ENCODE results near the gene IL3RA. TPM values are rescaled to one million over a fixed set of nuclear protein-coding genes. Genes with fewer than 3 reads are reported as not detected.

The IL3RA gene
- 1 to 10 TPM; 2.1 to 6.7 TPM for total RNA-seq

DNA sequence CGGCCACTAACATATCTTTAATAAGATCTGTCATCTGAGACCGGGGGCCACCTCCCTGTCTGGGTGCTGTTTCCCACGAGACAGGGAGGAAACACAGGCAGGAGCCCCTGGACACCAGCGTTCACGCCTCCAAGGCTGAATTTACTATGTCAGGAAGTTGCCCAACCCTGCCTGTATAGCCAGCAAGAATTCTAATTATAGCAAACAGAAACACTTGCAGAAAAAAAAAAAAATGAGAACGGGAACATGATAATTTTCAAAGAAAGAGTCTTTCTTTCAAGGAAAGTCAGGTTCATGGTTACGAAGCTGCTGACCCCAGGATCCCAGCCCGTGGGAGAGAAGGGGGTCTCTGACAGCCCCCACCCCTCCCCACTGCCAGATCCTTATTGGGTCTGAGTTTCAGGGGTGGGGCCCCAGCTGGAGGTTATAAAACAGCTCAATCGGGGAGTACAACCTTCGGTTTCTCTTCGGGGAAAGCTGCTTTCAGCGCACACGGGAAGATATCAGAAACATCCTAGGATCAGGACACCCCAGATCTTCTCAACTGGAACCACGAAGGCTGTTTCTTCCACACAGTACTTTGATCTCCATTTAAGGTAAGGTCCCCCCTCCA, at the start of gene IL3RA:
Gene IL3RA, plus strand, starts transcription at position 455 of the 613 bp plus-strand sequence. CDS start 4,981 bp downstream, outside the sequence.
- peak; percentile 40 for DNase-seq
- peak within 1 kb of the TSS; percentile 54 for H3K27ac ChIP-seq

DNA sequence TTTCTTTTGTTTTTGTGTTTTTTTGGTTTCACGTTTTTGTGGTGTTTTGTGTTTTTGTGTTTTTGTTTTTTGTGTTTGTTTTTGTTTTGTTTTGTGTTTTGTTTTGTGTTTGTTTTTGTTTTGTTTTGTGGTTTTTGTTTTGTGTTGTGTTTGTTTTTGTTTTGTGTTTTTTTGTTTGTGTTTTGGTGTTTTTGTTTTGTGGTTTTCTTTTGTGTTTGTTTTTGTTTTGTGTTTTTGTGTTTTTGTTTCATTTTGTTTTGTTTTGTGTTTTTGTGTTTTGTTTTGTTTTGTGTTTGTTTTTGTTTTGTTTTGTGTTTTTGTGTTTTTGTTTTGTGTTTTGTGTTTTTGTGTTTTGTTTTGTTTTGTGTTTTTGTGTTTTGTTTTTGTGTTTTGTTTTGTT, 47.0 kb upstream of the IL3RA start:
- H3K27ac ChIP-seq, result no peak overlapping the region
- H3K36me3 ChIP-seq, result no peaks in the 10 kb centered on the region
- DNase-seq, result no peak
- no peak overlapping the region for H3K9ac ChIP-seq (ENCODE audit: low read depth in 2 of 2, low read length in 2 of 2)
- H3K9me3 ChIP-seq, result no peaks in the 10 kb centered on the region
- intact Hi-C loops (cut with DNase I), result no loop called here
- no peaks in the 10 kb centered on the region for H3K27me3 ChIP-seq
- TF ChIP-seq, protein P1, sequence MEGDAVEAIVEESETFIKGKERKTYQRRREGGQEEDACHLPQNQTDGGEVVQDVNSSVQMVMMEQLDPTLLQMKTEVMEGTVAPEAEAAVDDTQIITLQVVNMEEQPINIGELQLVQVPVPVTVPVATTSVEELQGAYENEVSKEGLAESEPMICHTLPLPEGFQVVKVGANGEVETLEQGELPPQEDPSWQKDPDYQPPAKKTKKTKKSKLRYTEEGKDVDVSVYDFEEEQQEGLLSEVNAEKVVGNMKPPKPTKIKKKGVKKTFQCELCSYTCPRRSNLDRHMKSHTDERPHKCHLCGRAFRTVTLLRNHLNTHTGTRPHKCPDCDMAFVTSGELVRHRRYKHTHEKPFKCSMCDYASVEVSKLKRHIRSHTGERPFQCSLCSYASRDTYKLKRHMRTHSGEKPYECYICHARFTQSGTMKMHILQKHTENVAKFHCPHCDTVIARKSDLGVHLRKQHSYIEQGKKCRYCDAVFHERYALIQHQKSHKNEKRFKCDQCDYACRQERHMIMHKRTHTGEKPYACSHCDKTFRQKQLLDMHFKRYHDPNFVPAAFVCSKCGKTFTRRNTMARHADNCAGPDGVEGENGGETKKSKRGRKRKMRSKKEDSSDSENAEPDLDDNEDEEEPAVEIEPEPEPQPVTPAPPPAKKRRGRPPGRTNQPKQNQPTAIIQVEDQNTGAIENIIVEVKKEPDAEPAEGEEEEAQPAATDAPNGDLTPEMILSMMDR (IDR thresholded peaks at IDR 0.05), result no peak
- H3K4me1 ChIP-seq, result no peaks in the 10 kb centered on the region
- no peak overlapping the region for H3K4me3 ChIP-seq

More for the DNA sequence above, at the start of gene IL3RA:
- Histone ChIP-seq H3K9me3 (no peaks in the 10 kb centered on the region), H3K9ac (ENCODE audit: low read depth in 2 of 2, low read length in 2 of 2) (peak within 1 kb of the TSS; percentile 26 to 73), H3K4me3 (peak within 1 kb of the TSS; percentile 37), H3K4me1 (no peaks in the 10 kb centered on the region), H3K36me3 (no peaks in the 10 kb centered on the region), H3K27me3 (no peaks in the 10 kb centered on the region)
- intact Hi-C loops (cut with DNase I), result no loop called here
- TF ChIP-seq, protein P1 (IDR thresholded peaks at IDR 0.05), result no peak

DNA sequence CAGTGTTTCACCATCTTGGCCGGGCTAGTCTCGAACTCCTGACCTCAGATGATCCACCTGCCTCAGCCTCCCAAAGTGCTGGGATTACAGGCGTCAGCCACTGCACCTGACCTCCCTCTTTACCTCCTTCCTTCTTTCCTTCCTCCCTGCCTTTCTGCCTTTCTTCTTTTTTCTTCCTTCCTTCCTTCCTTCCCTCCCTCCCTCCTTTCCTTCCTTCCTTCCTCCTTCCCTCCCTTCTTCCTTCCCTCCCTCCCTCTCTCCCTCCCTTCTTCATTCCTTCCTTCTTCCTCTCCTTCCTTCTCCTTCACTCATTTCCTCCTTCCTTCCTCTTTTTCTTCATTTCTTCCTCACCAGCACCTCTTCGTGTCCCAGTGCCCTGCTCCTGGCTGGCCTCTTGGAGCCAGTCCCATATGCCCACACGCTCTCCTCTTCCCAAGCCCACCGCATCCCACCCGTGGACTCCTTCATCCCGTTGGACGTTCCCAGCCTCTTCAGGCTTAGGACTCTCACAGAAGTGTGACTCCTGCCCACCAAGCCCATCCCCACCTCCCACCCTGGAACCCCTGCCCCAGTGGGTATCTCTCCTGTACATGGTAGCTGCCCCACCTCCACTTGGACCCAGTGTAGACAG, 45.4 kb upstream of the IL3RA start:
- H3K4me3 ChIP-seq, result no peak overlapping the region
- no peak overlapping the region for H3K9ac ChIP-seq (ENCODE audit: low read depth in 2 of 2, low read length in 2 of 2)
- H3K4me1 ChIP-seq, result no peaks in the 10 kb centered on the region
- no peak overlapping the region for H3K27ac ChIP-seq
- H3K27me3 ChIP-seq, result no peaks in the 10 kb centered on the region
- H3K36me3 ChIP-seq, result no peaks in the 10 kb centered on the region
- H3K9me3 ChIP-seq, result no peaks in the 10 kb centered on the region
- intact Hi-C loops (cut with DNase I), result no loop called here
- TF ChIP-seq, protein P1 (IDR thresholded peaks at IDR 0.05), result no peak
- no peak for DNase-seq

DNA sequence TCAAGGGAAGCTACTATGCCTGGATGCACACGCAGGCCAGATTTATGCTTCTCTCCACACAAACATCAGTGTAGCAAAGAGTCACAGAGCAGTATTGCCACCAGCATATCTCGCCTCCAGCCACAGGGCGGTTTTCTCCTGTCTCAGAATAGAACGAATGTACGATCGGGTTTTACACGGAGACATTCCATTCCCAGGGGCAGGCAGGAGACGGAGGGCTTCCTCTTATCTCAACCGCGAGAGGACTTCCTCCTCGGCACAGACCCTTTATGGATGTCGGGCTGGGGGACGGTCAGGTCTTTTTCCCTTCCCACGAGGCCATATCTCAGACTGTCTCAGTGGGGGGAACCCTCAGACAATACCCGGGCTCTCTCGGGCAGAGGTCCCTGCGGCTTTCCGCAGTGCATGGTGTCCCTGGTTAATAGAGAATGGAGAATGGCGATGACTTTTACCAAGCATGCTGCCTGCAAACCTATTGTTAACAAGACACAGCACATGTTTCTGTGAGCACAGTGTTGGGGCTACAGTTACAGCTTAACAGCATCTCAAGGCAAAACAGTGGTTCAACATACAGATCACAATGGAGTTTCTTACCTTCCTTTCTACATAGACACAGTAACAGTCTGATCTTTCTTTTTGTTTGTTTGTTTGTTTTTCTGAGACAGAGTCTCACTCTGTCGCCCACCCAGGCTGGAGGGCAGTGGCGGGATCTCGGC, 43.9 kb upstream of the IL3RA start:
- Histone ChIP-seq H3K9ac (ENCODE audit: low read depth in 2 of 2, low read length in 2 of 2) (no peak overlapping the region), H3K36me3 (no peaks in the 10 kb centered on the region), H3K9me3 (no peaks in the 10 kb centered on the region), H3K27ac (no peak overlapping the region), H3K27me3 (no peaks in the 10 kb centered on the region), H3K4me3 (no peak overlapping the region), H3K4me1 (no peaks in the 10 kb centered on the region)
- no peak for DNase-seq
- TF ChIP-seq, protein P1 (IDR thresholded peaks at IDR 0.05), result no peak
- intact Hi-C loops (cut with DNase I), result no loop called here

DNA sequence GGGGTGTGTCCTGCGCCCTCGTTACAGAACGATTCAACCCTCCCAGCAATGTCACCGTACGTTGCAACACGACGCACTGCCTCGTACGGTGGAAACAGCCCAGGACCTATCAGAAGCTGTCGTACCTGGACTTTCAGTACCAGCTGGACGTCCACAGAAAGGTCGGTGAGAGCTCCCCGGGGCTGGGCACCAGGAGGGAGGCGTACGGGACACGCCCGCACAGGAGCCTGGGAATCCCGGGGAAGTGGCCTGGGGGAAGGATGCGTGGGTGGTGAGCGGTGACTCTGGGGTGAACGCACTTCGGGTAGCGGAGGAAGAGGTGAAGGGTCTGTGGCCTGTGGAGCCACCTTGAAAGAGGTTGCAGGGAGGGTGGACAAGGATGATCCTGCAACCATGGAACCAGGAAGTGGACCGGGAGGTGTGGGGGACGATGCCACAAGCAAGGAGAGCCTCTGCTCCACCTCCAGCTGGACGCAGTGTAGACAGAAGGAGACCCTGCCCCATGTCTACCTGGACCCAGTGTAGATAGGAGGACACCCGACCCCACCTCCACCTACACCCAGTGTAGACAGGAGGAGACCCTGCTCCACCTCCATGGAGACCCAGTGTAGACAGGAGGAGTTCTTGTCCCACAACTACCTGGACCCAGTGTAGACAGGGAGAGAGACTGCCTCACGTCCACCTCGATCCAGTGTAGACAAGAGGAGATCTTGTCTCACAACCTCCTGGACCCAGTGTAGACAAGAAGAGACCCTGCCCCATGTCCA, 42.1 kb upstream of the IL3RA start:
- H3K36me3 ChIP-seq, result no peaks in the 10 kb centered on the region
- no peak overlapping the region for H3K27ac ChIP-seq
- H3K9me3 ChIP-seq, result no peaks in the 10 kb centered on the region
- H3K9ac ChIP-seq (ENCODE audit: low read depth in 2 of 2, low read length in 2 of 2), result no peak overlapping the region
- TF ChIP-seq, protein P1 (IDR thresholded peaks at IDR 0.05), result no peak
- no peaks in the 10 kb centered on the region for H3K4me1 ChIP-seq
- intact Hi-C loops (cut with DNase I), result no loop called here
- DNase-seq, result no peak
- no peaks in the 10 kb centered on the region for H3K27me3 ChIP-seq
- H3K4me3 ChIP-seq, result no peak overlapping the region
